PC-3 (cell line): Measurements from ENCODE around the gene TMEM201.

Source experiments
- EZH2 ChIP-seq: fragments of 300-600 bp; sonication (generic); IDR thresholded peaks from one replicate; pipeline ENCODE4 v1.6.1; 2017; ENCODE audit warnings: antibody characterized with exemption, mild to moderate bottlenecking, low read length; ENCODE audit not compliant: unreplicated experiment
- EZH2phosphoT487 ChIP-seq: fragments of 300-600 bp; sonication (generic); IDR thresholded peaks from 2 replicates; pipeline ENCODE4 v1.6.1; 2018; ENCODE audit warnings: mild to moderate bottlenecking, antibody characterized with exemption, low read length, borderline replicate concordance
- TF ChIP-seq, protein P1 (sequence below): fragments of 300-600 bp; sonication (generic); conservative IDR thresholded peaks from 2 replicates; pipeline ENCODE4 v1.5.1; 2017; ENCODE audit warnings: antibody characterized with exemption, low read depth, mild to moderate bottlenecking, low read length

- TF ChIP-seq EZH2 (no peak), EZH2phosphoT487 (no peak)
- TF ChIP-seq, protein P1, sequence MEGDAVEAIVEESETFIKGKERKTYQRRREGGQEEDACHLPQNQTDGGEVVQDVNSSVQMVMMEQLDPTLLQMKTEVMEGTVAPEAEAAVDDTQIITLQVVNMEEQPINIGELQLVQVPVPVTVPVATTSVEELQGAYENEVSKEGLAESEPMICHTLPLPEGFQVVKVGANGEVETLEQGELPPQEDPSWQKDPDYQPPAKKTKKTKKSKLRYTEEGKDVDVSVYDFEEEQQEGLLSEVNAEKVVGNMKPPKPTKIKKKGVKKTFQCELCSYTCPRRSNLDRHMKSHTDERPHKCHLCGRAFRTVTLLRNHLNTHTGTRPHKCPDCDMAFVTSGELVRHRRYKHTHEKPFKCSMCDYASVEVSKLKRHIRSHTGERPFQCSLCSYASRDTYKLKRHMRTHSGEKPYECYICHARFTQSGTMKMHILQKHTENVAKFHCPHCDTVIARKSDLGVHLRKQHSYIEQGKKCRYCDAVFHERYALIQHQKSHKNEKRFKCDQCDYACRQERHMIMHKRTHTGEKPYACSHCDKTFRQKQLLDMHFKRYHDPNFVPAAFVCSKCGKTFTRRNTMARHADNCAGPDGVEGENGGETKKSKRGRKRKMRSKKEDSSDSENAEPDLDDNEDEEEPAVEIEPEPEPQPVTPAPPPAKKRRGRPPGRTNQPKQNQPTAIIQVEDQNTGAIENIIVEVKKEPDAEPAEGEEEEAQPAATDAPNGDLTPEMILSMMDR = no peak
These were observed 4.4 kb downstream of the TMEM201 start for GRCh38 chr1:9593147-9593491.
